Measurements from ENCODE around the gene CGB5. TPM values are rescaled to one million over a fixed set of nuclear protein-coding genes. Genes with fewer than 3 reads are reported as not detected.
A peak's percentile ranks its signal among the peaks of the same experiment; 100 is the strongest.

The CGB5 gene
- total and polyA plus RNA-seq, 2 donors (not counting 1 experiment from before 2014, with no cell fraction given), result not detected

DNA sequence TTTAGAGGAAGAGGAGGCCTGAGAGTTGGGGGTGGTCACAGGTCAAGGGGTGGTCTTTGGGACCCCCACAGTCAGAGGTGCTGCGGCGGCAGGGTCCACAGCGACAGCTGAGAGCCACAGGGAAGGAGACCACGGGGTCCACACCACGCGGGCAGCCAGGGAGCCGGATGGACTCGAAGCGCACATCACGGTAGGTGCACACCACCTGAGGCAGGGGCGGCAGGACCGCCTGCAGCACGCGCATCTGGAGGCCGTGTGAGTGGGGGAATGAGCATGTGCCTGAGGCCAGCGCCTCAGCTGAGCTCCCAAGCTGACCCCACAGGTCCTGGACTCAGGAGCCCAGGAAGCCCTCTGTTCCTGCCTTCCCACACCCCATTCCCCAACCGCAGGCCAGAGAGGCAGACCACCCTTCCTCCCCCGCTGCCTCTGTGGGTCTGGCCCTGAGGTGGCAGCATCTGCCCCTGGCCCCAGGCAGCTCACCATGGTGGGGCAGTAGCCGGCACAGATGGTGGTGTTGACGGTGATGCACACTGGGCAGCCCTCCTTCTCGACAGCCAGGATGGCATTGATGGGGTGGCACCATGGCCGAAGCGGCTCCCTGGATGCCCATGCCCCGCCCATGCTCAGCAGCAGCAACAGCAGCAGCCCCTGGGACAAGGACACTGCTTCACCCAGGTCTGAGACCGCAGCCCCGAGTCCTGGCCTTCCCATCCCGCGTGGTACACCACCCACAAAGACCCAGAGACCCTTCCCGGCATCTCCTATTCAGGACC lies 27.4 kb upstream of the CGB5 start:
- Histone ChIP-seq H2AFZ (ENCODE audit: insufficient read depth, low read depth, low read length, poor library complexity, severe bottlenecking) (no peak overlapping the region), H3K9me3 (ENCODE audit: control extremely low read depth in 1 of 3, control insufficient read depth in 2 of 3, insufficient read depth in 1 of 3, low read length in 2 of 3) (no peaks in the 10 kb centered on the region), H4K20me1 (ENCODE audit: control insufficient read depth, insufficient read depth, low read length, poor library complexity, severe bottlenecking) (no peaks in the 10 kb centered on the region), H3K4me3 (ENCODE audit: control extremely low read depth in 1 of 5, extremely low read depth in 1 of 5, insufficient read depth in 1 of 5, low read depth in 2 of 5, low read length in 4 of 5) (no peak overlapping the region), H3K79me2 (ENCODE audit: control insufficient read depth, insufficient read depth, low read length) (no peaks in the 10 kb centered on the region), H3K4me1 (ENCODE audit: control insufficient read depth in 2 of 2, insufficient read depth in 2 of 2, low read length in 2 of 2) (peaks cover 24 to 38% of the 10 kb centered on the region in 2 donors), H3K36me3 (replicated peaks in 1 of 2; ENCODE audit: control extremely low read depth in 1 of 2, control insufficient read depth in 1 of 2, extremely low read depth in 1 of 2, insufficient read depth in 2 of 2, low read length in 1 of 2) (peaks cover 0 to 15% of the 10 kb centered on the region in 2 experiments), H3K27ac (ENCODE audit: low read length in 2 of 2) (no peak overlapping the region), H3K27me3 (replicated peaks in 1 of 4; ENCODE audit: control extremely low read depth in 1 of 4, control insufficient read depth in 3 of 4, insufficient read depth in 4 of 4, low read length in 3 of 4) (peaks cover 0 to 9% (median 2%) of the 10 kb centered on the region in 4 experiments), H3K9ac (ENCODE audit: low read length) (no peak overlapping the region), H3K4me2 (replicated peaks; ENCODE audit: low read depth, low read length, poor library complexity, severe bottlenecking) (no peak overlapping the region)
- intact Hi-C loops (cut with micrococcal nuclease), result no loop called here
- WGBS (ENCODE audit: insufficient coverage), result 98% methylated on average over 15 of the region's 29 CpGs
- ATAC-seq (ENCODE audit: low read depth), result no peak
- H3K4me1 Mint-ChIP-seq, result peaks cover 31% of the 10 kb centered on the region
- H3K27me3 Mint-ChIP-seq, result no peaks in the 10 kb centered on the region
- TF ChIP-seq, protein P1, sequence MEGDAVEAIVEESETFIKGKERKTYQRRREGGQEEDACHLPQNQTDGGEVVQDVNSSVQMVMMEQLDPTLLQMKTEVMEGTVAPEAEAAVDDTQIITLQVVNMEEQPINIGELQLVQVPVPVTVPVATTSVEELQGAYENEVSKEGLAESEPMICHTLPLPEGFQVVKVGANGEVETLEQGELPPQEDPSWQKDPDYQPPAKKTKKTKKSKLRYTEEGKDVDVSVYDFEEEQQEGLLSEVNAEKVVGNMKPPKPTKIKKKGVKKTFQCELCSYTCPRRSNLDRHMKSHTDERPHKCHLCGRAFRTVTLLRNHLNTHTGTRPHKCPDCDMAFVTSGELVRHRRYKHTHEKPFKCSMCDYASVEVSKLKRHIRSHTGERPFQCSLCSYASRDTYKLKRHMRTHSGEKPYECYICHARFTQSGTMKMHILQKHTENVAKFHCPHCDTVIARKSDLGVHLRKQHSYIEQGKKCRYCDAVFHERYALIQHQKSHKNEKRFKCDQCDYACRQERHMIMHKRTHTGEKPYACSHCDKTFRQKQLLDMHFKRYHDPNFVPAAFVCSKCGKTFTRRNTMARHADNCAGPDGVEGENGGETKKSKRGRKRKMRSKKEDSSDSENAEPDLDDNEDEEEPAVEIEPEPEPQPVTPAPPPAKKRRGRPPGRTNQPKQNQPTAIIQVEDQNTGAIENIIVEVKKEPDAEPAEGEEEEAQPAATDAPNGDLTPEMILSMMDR (IDR thresholded peaks at IDR 0.05), result no peak
- TF ChIP-seq EZH2 (IDR thresholded peaks at IDR 0.05; ENCODE audit: borderline replicate concordance, insufficient read depth, low read depth, low read length, poor library complexity, severe bottlenecking), result no peak
- no peak overlapping the region for H3K27ac Mint-ChIP-seq
- ChIA-PET POLR2A (no interaction called here), CTCF (no interaction called here)
- peak overlapping the region; percentile 39 for H3K4me3 Mint-ChIP-seq
- H3K9me3 Mint-ChIP-seq (ENCODE audit: insufficient read depth), result no peaks in the 10 kb centered on the region
- peak; percentile 11 for DNase-seq
